AG08395 (cell line): ENCODE measurements around the gene ARHGEF1.

ENCODE experiments used
- DNase-seq: peaks from one replicate; pipeline ENCODE4 v3.0.0; 2012; ENCODE audit warnings: mixed read lengths, low spot score

The ARHGEF1 gene

GRCh38 chr19:41882568-41883462, at the start of gene ARHGEF1:
Gene ARHGEF1 (plus strand): TSS chr19:41883184. CDS start chr19:41888083, 4,899 bp downstream.
- peak; percentile 53 for DNase-seq

GRCh38 chr19:41837981-41838708, 44.8 kb upstream of the ARHGEF1 start:
- DNase-seq = no peak

- no peak for DNase-seq
These were observed 43.8 kb upstream of the ARHGEF1 start for GRCh38 chr19:41839211-41839610.

GRCh38 chr19:41843371-41843770, 39.6 kb upstream of the ARHGEF1 start:
- DNase-seq = no peak

- DNase-seq = no peak
These were observed 38.4 kb upstream of the ARHGEF1 start, which contains the start of gene LYPD4 for GRCh38 chr19:41844601-41845000. Gene LYPD4 (minus strand): TSS chr19:41844683. CDS start chr19:41839285, 5,398 bp downstream.

- DNase-seq = no peak
These were observed 38.2 kb upstream of the ARHGEF1 start, which contains the start of gene DMRTC2 for GRCh38 chr19:41845001-41845050. Gene DMRTC2 (plus strand): TSS chr19:41845042. CDS start chr19:41847429, 2,387 bp downstream.

GRCh38 chr19:41845051-41845590, 37.9 kb upstream of the ARHGEF1 start:
- DNase-seq = no peak

- no peak for DNase-seq
These were observed 35.5 kb upstream of the ARHGEF1 start for GRCh38 chr19:41847351-41848105.

GRCh38 chr19:41848666-41849065, 34.3 kb upstream of the ARHGEF1 start:
- no peak for DNase-seq

GRCh38 chr19:41849067-41849466, 33.9 kb upstream of the ARHGEF1 start:
- DNase-seq = no peak

GRCh38 chr19:41850381-41850780, 32.6 kb upstream of the ARHGEF1 start:
- no peak for DNase-seq

- no peak for DNase-seq
These were observed 31.5 kb upstream of the ARHGEF1 start for GRCh38 chr19:41851456-41851855.

GRCh38 chr19:41853344-41853743, 29.6 kb upstream of the ARHGEF1 start:
- no peak for DNase-seq

GRCh38 chr19:41853768-41854167, 29.2 kb upstream of the ARHGEF1 start:
- DNase-seq = no peak

GRCh38 chr19:41859213-41859617, 23.8 kb upstream of the ARHGEF1 start:
- no peak for DNase-seq

- DNase-seq = peak; percentile 98
These were observed 23.2 kb upstream of the ARHGEF1 start, which contains the start of gene RPS19 for GRCh38 chr19:41859618-41860418. Gene RPS19 (plus strand): TSS chr19:41860255. CDS start chr19:41860775, 520 bp downstream.

GRCh38 chr19:41860419-41861115, 22.4 kb upstream of the ARHGEF1 start:
- no peak for DNase-seq

GRCh38 chr19:41861116-41861768, 21.7 kb upstream of the ARHGEF1 start:
- no peak for DNase-seq

GRCh38 chr19:41861846-41862245, 21.1 kb upstream of the ARHGEF1 start:
- DNase-seq = no peak

GRCh38 chr19:41862445-41862986, 20.5 kb upstream of the ARHGEF1 start:
- no peak for DNase-seq
